Pulmonary artery endothelial cell (primary cell): ENCODE results near the gene TMEM236. TPM values are rescaled to one million over a fixed set of nuclear protein-coding genes. Genes with fewer than 3 reads are reported as not detected.
A peak's percentile ranks its signal among the peaks of the same experiment; 100 is the strongest.

Source experiments
- DNase-seq: peaks from one replicate; pipeline ENCODE4 v3.0.0-alpha.2; 2011; ENCODE audit warnings: low read depth, low spot score
- total RNA-seq: library from RNA; depleted of rRNA; stranded (reverse); fragments of >200 nt; gene quantifications from 2 replicates; pipeline ENCODE4 v1.2.3, GENCODE V29; 2014

TMEM236 gene
- total RNA-seq, 1 donor from 2014 or later = 0.07 TPM

- DNase-seq = peak; percentile 83
Measured at GRCh38 chr10:17787087-17787961, 35.3 kb downstream of the TMEM236 start.

- no peak for DNase-seq
Measured at GRCh38 chr10:17788646-17789045, 36.6 kb downstream of the TMEM236 start.

GRCh38 chr10:17789396-17789795, 37.4 kb downstream of the TMEM236 start:
- no peak for DNase-seq

GRCh38 chr10:17790651-17791050, 38.6 kb downstream of the TMEM236 start:
- no peak for DNase-seq

- no peak for DNase-seq
Measured at GRCh38 chr10:17792991-17793390, 41.0 kb downstream of the TMEM236 start.

GRCh38 chr10:17793823-17794644, 42.0 kb downstream of the TMEM236 start:
- no peak for DNase-seq

- DNase-seq = no peak
Measured at GRCh38 chr10:17795083-17795482, 43.1 kb downstream of the TMEM236 start.

GRCh38 chr10:17795813-17796594, 44.0 kb downstream of the TMEM236 start:
- no peak for DNase-seq

GRCh38 chr10:17801507-17801906, 49.5 kb downstream of the TMEM236 start:
- no peak for DNase-seq

- DNase-seq = no peak
Measured at GRCh38 chr10:17802350-17802749, 50.3 kb downstream of the TMEM236 start.

- peak; percentile 64 for DNase-seq
Measured at GRCh38 chr10:17802976-17803375, 51.0 kb downstream of the TMEM236 start.

- no peak for DNase-seq
Measured at GRCh38 chr10:17805330-17805729, 53.3 kb downstream of the TMEM236 start.

- no peak for DNase-seq
Measured at GRCh38 chr10:17805921-17806577, 54.0 kb downstream of the TMEM236 start.

GRCh38 chr10:17808971-17809841, 57.2 kb downstream of the TMEM236 start, which contains the start of gene MRC1:
Gene MRC1 (plus strand): TSS chr10:17809348. CDS start chr10:17809466, 118 bp downstream.
- no peak for DNase-seq

- no peak for DNase-seq
Measured at GRCh38 chr10:17811146-17811865, 59.3 kb downstream of the TMEM236 start.

GRCh38 chr10:17814973-17815372, 63.0 kb downstream of the TMEM236 start:
- no peak for DNase-seq

- DNase-seq = no peak
Measured at GRCh38 chr10:17816199-17816598, 64.2 kb downstream of the TMEM236 start.

GRCh38 chr10:17817316-17817715, 65.3 kb downstream of the TMEM236 start:
- DNase-seq = peak; percentile 13

GRCh38 chr10:17817790-17818189, 65.8 kb downstream of the TMEM236 start:
- DNase-seq = no peak
